Measurements from ENCODE around the gene TCIRG1. TPM values are rescaled to one million over a fixed set of nuclear protein-coding genes. Genes with fewer than 3 reads are reported as not detected.
"Not testable (repeated sequence)": the region's sequence is repeated elsewhere in the genome, so short reads cannot be mapped to it uniquely, and the experiment has no call there.

Gene TCIRG1
- polyA plus RNA-seq, 1 experiment = 111 TPM

DNA sequence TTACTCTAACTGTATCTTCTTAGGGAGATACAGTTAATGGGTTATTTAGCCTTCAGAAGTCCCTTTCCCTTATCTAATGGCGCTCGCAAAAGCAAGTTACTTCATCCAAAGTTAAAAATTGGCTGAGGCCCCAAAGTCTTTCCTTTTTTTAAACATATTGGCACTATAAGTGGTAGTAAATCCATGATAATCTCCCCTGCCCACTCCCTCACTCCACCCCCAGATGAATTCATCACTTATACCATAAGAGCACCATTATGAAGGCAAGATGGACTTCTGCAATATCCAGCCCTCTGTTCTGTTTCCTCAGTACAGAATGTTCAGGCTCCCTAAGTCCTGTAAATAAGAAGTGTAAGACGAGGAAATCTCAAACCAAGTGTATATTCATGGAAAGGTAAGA lies 44.7 kb downstream of the TCIRG1 start:
- Histone ChIP-seq H3K36me3 (ENCODE audit: control insufficient read depth, insufficient read depth, low read length) (peaks cover 3% of the 10 kb centered on the region; the same call in 1 of the 2 replicates), H3K27me3 (ENCODE audit: control insufficient read depth, insufficient read depth, low read length) (no peaks in the 10 kb centered on the region), H3K4me3 (ENCODE audit: low read depth, low read length) (no peak overlapping the region)
- DNase-seq (ENCODE audit: low read depth) = no peak
- ChIA-PET POLR2A (no interaction called here), CTCF (no interaction called here)
- TF ChIP-seq, protein P1, sequence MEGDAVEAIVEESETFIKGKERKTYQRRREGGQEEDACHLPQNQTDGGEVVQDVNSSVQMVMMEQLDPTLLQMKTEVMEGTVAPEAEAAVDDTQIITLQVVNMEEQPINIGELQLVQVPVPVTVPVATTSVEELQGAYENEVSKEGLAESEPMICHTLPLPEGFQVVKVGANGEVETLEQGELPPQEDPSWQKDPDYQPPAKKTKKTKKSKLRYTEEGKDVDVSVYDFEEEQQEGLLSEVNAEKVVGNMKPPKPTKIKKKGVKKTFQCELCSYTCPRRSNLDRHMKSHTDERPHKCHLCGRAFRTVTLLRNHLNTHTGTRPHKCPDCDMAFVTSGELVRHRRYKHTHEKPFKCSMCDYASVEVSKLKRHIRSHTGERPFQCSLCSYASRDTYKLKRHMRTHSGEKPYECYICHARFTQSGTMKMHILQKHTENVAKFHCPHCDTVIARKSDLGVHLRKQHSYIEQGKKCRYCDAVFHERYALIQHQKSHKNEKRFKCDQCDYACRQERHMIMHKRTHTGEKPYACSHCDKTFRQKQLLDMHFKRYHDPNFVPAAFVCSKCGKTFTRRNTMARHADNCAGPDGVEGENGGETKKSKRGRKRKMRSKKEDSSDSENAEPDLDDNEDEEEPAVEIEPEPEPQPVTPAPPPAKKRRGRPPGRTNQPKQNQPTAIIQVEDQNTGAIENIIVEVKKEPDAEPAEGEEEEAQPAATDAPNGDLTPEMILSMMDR (IDR thresholded peaks at IDR 0.05; ENCODE audit: insufficient read depth, low read depth, low read length) = no peak

DNA sequence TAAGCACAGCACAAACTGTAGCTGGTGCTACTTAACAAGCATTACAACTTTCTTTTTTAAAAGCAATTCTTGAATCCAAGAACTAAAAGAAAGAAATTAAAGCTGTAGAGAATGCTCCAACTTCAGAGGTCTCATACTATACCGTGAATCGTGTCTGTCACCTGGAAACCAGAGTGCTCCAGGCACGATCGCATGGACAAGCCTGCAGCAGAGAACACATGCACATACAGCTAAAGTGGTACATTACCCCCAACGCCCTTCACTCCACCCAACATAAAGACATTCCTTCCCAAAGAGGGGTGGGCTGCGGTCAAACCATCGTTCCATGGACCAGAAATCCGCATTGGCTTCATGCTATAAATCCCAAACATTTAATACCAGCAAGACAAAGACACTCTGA lies 50.9 kb downstream of the TCIRG1 start:
- H3K27me3 ChIP-seq (ENCODE audit: control insufficient read depth, insufficient read depth, low read length) = no peaks in the 10 kb centered on the region
- no peak for DNase-seq (ENCODE audit: low read depth)
- ChIA-PET POLR2A (no interaction called here), CTCF (interaction anchor here (1.9 kb wide), 1 partner anchor 13 kb away, joined by 5 read pairs; no protein-coding TSS in a partner anchor)
- TF ChIP-seq, protein P1 (IDR thresholded peaks at IDR 0.05; ENCODE audit: insufficient read depth, low read depth, low read length) = no peak
- no peaks in the 10 kb centered on the region for H3K36me3 ChIP-seq (ENCODE audit: control insufficient read depth, insufficient read depth, low read length)
- H3K4me3 ChIP-seq (ENCODE audit: low read depth, low read length) = no peak overlapping the region

DNA sequence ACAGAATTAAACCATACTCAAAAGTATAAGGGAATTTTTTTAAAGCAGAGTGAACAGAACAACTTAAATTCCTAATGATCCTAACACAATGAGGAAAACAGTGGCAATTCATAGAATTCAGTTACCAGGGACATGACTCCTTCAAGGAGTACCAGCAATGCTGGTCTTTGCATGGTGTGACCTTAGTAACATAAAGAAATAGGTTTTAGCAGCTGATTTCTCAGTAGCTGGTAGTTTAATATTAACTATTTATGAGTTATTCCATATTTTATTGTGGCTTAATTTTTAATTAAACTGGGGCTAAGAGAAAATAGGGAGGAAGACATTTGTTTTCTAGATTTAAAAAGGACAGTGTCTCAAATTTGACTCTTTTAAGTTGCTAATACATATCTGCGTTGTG lies 51.5 kb downstream of the TCIRG1 start:
- POLR2A ChIA-PET = no interaction called here
- CTCF ChIA-PET = no interaction called here

DNA sequence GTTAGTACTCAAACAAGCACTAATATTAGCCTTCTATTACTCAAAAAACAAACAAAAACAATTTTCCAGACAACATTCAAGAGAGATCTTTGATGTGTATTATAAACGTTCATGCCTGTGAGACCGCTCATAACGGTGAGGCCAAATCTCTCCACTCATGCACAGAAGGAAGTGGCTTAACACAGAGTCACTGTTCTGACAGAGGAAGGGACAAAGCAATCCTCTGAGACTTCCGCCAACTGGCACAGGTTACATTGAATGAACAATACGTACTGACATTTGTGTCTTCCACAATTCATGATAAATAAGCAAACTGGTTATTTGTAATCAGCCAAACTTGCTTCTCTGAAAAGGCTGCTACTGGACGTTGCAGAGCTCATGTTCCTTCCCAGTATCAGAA lies 51.9 kb downstream of the TCIRG1 start:
- DNase-seq (ENCODE audit: low read depth) = no peak
- TF ChIP-seq, protein P1 (IDR thresholded peaks at IDR 0.05; ENCODE audit: insufficient read depth, low read depth, low read length) = no peak
- POLR2A ChIA-PET = no interaction called here
- H3K27me3 ChIP-seq (ENCODE audit: control insufficient read depth, insufficient read depth, low read length) = no peaks in the 10 kb centered on the region
- CTCF ChIA-PET = no interaction called here
- H3K36me3 ChIP-seq (ENCODE audit: control insufficient read depth, insufficient read depth, low read length) = no peaks in the 10 kb centered on the region
- H3K4me3 ChIP-seq (ENCODE audit: low read depth, low read length) = no peak overlapping the region

More for the DNA sequence above, 51.5 kb downstream of the TCIRG1 start:
- no peak for DNase-seq (ENCODE audit: low read depth)
- Histone ChIP-seq H3K27me3 (ENCODE audit: control insufficient read depth, insufficient read depth, low read length) (no peaks in the 10 kb centered on the region), H3K36me3 (ENCODE audit: control insufficient read depth, insufficient read depth, low read length) (no peaks in the 10 kb centered on the region), H3K4me3 (ENCODE audit: low read depth, low read length) (no peak overlapping the region)
- TF ChIP-seq, protein P1 (IDR thresholded peaks at IDR 0.05; ENCODE audit: insufficient read depth, low read depth, low read length) = no peak

DNA sequence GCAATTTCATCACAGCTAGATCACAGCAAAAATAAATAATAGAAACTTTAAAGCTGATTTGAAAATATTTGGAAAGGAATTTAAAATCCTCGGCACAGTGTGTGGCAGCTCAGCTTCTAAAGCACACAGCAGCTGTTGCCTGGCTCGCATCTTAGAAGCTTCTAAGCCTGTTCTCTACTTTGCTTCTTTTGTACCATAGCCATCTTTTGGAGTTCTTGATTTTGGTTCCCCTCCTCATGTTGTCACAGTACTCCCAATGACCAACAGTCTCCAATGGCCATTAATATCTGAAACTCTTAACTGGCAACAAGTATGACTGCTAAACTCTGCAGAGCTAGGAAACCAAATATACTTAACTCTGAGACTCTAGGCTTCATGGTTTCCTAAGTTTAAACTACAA lies 53.6 kb downstream of the TCIRG1 start:
- Histone ChIP-seq H3K36me3 (ENCODE audit: control insufficient read depth, insufficient read depth, low read length) (no peaks in the 10 kb centered on the region), H3K4me3 (ENCODE audit: low read depth, low read length) (no peak overlapping the region), H3K27me3 (ENCODE audit: control insufficient read depth, insufficient read depth, low read length) (no peaks in the 10 kb centered on the region)
- no peak for DNase-seq (ENCODE audit: low read depth)
- TF ChIP-seq, protein P1 (IDR thresholded peaks at IDR 0.05; ENCODE audit: insufficient read depth, low read depth, low read length) = no peak
- ChIA-PET POLR2A (no interaction called here), CTCF (interaction anchor here (0.6 kb wide), 1 partner anchor 10 kb away, joined by 3 read pairs; no protein-coding TSS in a partner anchor)

DNA sequence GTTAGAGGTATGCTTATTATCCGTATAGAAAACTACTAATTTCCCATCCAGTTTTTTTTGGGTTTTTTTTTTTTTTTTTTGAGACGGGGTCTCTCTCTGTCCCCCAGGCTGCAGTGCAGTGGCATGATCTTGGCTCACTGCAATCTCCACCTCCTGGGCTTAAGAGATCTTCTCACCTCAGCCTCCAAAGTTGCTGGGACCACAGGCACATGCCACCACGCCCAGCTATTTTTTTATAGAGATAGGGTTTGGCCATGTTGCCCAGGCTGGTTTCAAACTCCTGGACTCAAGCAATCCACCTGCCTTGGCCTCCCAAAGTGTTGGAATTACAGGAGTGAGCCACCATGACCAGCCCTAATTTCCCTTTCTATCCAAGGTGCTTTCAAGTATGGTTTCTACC lies 54.1 kb downstream of the TCIRG1 start:
- CTCF ChIA-PET; H3K4me3 ChIP-seq (ENCODE audit: low read depth, low read length); DNase-seq (ENCODE audit: low read depth); H3K36me3 ChIP-seq (ENCODE audit: control insufficient read depth, insufficient read depth, low read length); H3K27me3 ChIP-seq (ENCODE audit: control insufficient read depth, insufficient read depth, low read length); POLR2A ChIA-PET: not testable (repeated sequence)

Data from BJ (cell line).